ENCODE measurements around the gene REPIN1.
A peak's percentile ranks its signal among the peaks of the same experiment; 100 is the strongest.

REPIN1 gene

GRCh38 chr7:150397346-150398107 lies 28.9 kb downstream of the REPIN1 start:
- Histone ChIP-seq H3K27me3 (ENCODE audit: control insufficient read depth, insufficient read depth, low read length) (no peaks in the 10 kb centered on the region), H3K36me3 (ENCODE audit: control insufficient read depth, insufficient read depth, low read length) (peaks cover 21% of the 10 kb centered on the region), H3K9me3 (ENCODE audit: control insufficient read depth, insufficient read depth, low read depth, low read length) (no peaks in the 10 kb centered on the region), H3K27ac (ENCODE audit: low read depth, low read length) (no peak overlapping the region), H3K4me1 (ENCODE audit: control insufficient read depth, insufficient read depth, low read length) (peaks cover 68% of the 10 kb centered on the region), H3K4me3 (ENCODE audit: low read depth, low read length) (no peak overlapping the region), H3K9ac (ENCODE audit: low read length) (no peak overlapping the region)

DNA sequence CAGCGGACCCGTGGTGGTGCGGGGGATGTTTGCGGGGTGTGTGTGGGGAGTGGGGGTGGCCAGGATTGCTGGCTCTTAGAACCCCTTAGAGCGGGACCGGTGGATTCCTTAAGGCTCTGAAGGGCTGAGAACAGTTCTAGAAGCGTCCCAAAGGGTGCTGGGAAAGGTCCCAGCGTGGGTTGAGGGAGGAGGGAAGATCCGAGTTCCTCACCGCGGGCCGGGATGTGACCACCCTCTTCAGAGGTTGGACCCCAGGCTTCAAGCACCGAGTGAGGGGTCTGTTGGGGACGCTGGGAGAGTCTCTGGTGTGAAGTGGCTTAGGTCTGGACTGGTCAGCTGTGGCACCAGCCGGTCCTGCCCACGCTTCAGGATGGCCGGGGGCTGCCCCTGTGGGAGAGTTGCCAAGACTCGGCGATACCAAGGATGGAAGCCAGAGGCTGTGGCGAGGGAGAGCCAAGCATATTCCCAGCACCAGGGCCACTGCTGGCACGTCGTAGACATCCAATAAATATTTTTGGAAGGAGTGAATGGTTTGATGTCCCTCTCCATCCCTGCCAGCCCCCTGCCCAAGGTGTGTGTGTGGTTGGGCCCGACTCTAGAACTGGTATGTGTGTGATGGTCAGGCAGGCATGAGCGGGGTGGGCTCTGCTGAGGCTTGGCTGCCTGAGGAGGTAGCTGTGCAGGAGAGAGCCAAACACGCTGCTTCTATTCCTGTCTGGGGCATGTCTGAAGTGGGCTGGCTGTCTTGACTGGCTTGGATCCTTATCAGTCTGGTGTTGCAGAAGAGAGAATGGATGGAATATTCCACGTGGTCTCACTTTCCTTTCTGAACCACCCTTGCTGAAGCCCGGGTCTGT lies 29.7 kb downstream of the REPIN1 start:
- no peak overlapping the region for H3K9ac ChIP-seq (ENCODE audit: low read length)
- 0 out of 2 replicates have a peak overlapping the region, but pooled peaks have one; percentile 18 for H3K27ac ChIP-seq (ENCODE audit: low read depth, low read length)
- peaks cover 21% of the 10 kb centered on the region for H3K36me3 ChIP-seq (ENCODE audit: control insufficient read depth, insufficient read depth, low read length)
- peaks cover 72% of the 10 kb centered on the region for H3K4me1 ChIP-seq (ENCODE audit: control insufficient read depth, insufficient read depth, low read length)
- H3K4me3 ChIP-seq (ENCODE audit: low read depth, low read length): no peak overlapping the region
- H3K27me3 ChIP-seq (ENCODE audit: control insufficient read depth, insufficient read depth, low read length): no peaks in the 10 kb centered on the region
- H3K9me3 ChIP-seq (ENCODE audit: control insufficient read depth, insufficient read depth, low read depth, low read length): no peaks in the 10 kb centered on the region

GRCh38 chr7:150398965-150399320 lies 30.3 kb downstream of the REPIN1 start:
- H3K27ac ChIP-seq (ENCODE audit: low read depth, low read length): 0 out of 2 replicates have a peak overlapping the region, but pooled peaks have one; percentile 18

DNA sequence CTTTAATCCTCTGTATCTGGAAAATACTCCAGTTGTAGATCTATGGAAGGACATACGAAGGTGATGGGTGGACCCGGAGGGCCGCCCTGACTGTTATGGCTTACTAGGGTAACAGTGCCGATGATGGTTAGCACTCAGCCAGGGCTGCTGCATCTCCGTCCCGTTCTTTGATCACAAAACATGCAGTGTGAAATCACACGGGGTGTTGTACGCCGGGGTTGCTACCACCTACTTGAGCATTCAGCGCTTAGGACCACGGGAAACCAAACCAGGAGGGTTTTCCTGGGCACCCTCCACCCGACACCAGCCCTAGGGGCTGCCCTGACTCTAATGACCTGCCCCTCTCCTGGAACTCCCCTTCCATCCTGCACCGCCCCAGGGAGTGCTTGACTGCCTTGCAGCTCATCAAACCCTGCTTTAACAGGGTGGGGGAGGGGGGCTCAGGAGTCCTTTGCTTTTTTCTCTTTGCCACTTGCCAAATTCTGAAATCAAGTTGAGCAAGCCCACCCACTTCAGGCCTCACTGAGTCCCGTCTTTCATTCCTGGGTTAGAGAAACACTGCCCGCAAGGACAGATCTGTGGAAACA lies 30.9 kb downstream of the REPIN1 start:
- Histone ChIP-seq H3K4me1 (ENCODE audit: control insufficient read depth, insufficient read depth, low read length) (peaks cover 74% of the 10 kb centered on the region), H3K27me3 (ENCODE audit: control insufficient read depth, insufficient read depth, low read length) (no peaks in the 10 kb centered on the region), H3K9ac (ENCODE audit: low read length) (peak overlapping the region; percentile 70), H3K27ac (ENCODE audit: low read depth, low read length) (peak overlapping the region; percentile 96), H3K36me3 (ENCODE audit: control insufficient read depth, insufficient read depth, low read length) (peaks cover 21% of the 10 kb centered on the region), H3K9me3 (ENCODE audit: control insufficient read depth, insufficient read depth, low read depth, low read length) (no peaks in the 10 kb centered on the region), H3K4me3 (ENCODE audit: low read depth, low read length) (peak overlapping the region; percentile 19; the same call in 1 of the 2 replicates)

More at GRCh38 chr7:150398965-150399320, 30.3 kb downstream of the REPIN1 start:
- Histone ChIP-seq H3K9ac (ENCODE audit: low read length) (no peak overlapping the region), H3K9me3 (ENCODE audit: control insufficient read depth, insufficient read depth, low read depth, low read length) (no peaks in the 10 kb centered on the region), H3K4me1 (ENCODE audit: control insufficient read depth, insufficient read depth, low read length) (peaks cover 73% of the 10 kb centered on the region), H3K36me3 (ENCODE audit: control insufficient read depth, insufficient read depth, low read length) (peaks cover 21% of the 10 kb centered on the region), H3K27me3 (ENCODE audit: control insufficient read depth, insufficient read depth, low read length) (no peaks in the 10 kb centered on the region), H3K4me3 (ENCODE audit: low read depth, low read length) (no peak overlapping the region)

DNA sequence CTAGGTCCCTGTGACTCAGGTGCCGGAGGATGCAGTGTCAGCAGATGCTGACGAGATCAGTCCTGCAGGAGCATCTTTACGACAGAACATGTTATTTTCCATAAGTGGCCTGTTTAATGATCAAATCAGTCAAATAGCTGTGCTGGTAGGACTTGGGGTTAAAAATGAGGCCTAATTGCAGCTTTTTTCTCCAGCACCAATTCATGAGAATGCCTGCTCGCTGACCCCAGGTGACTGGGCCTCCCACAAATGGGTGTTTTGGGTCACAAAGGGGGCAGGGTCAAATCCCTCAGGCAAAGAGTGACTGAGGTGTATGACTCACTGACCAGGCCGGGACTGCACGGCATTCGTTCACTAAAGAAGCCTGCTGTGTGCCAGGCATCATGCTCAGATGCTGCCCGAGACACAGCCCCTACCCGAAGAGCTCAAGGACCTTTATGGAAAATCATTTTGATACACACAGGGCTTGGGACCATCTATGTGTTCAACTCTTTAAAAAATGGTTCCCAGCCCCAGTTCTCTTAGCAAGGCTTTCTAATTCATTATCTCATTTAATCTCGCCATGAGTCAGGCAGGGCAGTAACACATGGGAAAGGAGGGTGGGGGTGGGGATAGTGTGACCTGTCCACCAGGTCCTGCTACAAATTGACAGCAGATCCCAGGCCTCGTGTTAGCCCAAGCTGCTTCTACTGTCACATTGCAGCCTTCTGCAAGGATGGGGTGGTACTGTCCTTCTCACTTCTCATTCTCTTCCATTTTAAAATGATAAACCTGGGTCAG lies 31.6 kb downstream of the REPIN1 start:
- peak overlapping the region; percentile 70 for H3K9ac ChIP-seq (ENCODE audit: low read length)
- H3K27ac ChIP-seq (ENCODE audit: low read depth, low read length): peak overlapping the region; percentile 96
- no peaks in the 10 kb centered on the region for H3K27me3 ChIP-seq (ENCODE audit: control insufficient read depth, insufficient read depth, low read length)
- peaks cover 21% of the 10 kb centered on the region for H3K36me3 ChIP-seq (ENCODE audit: control insufficient read depth, insufficient read depth, low read length)
- peaks cover 73% of the 10 kb centered on the region for H3K4me1 ChIP-seq (ENCODE audit: control insufficient read depth, insufficient read depth, low read length)
- H3K9me3 ChIP-seq (ENCODE audit: control insufficient read depth, insufficient read depth, low read depth, low read length): no peaks in the 10 kb centered on the region
- peak overlapping the region; percentile 19; the same call in 1 of the 2 replicates for H3K4me3 ChIP-seq (ENCODE audit: low read depth, low read length)

DNA sequence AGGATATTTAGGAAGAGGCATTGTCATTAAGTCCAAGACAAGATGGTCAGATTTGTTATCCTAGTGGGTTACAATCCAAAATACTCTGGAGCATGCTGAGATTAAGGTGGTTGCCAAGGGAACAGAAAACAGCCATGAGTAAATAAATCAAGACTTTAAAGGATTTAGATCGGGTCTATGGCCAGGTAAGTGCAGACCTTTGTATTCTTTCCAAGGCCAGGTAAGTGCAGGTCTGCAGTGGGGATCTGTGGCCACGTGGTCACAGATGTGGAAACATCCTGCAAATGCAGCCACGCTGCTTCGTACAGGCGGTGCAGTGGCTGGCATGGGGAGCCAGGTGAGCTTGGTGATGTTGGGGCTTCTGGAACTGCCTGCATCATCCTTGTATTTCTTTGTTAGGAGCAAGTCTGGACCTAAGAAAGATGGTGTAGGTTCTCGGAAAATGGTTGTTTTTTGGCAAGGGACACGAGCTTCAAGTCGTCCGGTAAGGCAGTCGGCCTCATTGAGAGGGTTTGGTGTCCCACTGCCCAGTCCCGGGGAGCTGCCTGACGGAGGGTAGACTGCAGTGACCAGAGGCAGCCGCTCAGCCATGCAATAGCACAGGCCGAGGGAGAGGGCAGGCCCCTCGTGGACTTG lies 32.3 kb downstream of the REPIN1 start:
- Histone ChIP-seq H3K27me3 (ENCODE audit: control insufficient read depth, insufficient read depth, low read length) (no peaks in the 10 kb centered on the region), H3K9me3 (ENCODE audit: control insufficient read depth, insufficient read depth, low read depth, low read length) (no peaks in the 10 kb centered on the region), H3K9ac (ENCODE audit: low read length) (peak overlapping the region; percentile 51), H3K4me1 (ENCODE audit: control insufficient read depth, insufficient read depth, low read length) (peaks cover 70% of the 10 kb centered on the region), H3K4me3 (ENCODE audit: low read depth, low read length) (no peak overlapping the region), H3K36me3 (ENCODE audit: control insufficient read depth, insufficient read depth, low read length) (peaks cover 16% of the 10 kb centered on the region), H3K27ac (ENCODE audit: low read depth, low read length) (peak overlapping the region; percentile 96)

GRCh38 chr7:150401424-150401790 lies 32.8 kb downstream of the REPIN1 start:
- Histone ChIP-seq H3K27ac (ENCODE audit: low read depth, low read length) (peak overlapping the region; percentile 96), H3K9ac (ENCODE audit: low read length) (peak overlapping the region; percentile 51), H3K27me3 (ENCODE audit: control insufficient read depth, insufficient read depth, low read length) (no peaks in the 10 kb centered on the region), H3K4me3 (ENCODE audit: low read depth, low read length) (no peak overlapping the region), H3K36me3 (ENCODE audit: control insufficient read depth, insufficient read depth, low read length) (peaks cover 13% of the 10 kb centered on the region), H3K9me3 (ENCODE audit: control insufficient read depth, insufficient read depth, low read depth, low read length) (no peaks in the 10 kb centered on the region), H3K4me1 (ENCODE audit: control insufficient read depth, insufficient read depth, low read length) (peaks cover 74% of the 10 kb centered on the region)

DNA sequence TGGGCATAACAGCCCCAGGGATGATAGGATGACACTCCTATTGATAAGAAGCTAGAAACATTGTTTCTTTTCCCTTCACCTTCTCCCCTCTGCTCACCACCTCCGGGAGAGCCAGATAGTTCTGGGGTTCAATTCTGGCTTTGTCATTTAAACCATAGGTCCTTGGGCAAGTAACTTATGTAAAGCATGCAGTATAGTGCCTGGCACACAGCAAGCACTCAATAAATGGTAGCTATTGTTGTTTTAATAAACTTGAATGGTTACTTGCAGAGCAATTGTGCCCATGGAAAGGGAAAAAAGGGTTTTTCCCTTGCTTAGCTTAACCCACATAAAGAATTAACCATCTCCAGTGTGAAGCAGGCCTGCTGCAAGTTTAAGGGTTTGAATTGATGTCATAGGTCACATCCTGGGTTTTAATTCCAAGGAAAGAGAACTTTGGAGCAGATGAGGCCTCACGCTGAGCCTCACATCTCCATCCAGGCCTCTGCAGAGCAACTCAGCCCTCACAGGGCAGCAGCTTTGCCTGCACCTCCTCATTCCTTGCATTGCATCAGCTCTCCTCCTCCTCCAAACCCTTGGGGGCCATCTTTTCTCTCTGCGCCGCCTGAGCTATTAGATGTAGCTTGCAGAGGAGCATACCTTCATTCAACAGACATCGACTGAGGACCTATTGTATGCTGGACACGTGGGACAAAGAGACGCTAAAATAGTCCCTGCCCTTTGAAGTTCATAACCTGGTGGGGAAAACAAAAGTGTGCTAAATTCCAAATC lies 33.4 kb downstream of the REPIN1 start:
- Histone ChIP-seq H3K27ac (ENCODE audit: low read depth, low read length) (peak overlapping the region; percentile 96), H3K36me3 (ENCODE audit: control insufficient read depth, insufficient read depth, low read length) (peaks cover 9% of the 10 kb centered on the region), H3K9ac (ENCODE audit: low read length) (peak overlapping the region; percentile 82), H3K9me3 (ENCODE audit: control insufficient read depth, insufficient read depth, low read depth, low read length) (no peaks in the 10 kb centered on the region), H3K27me3 (ENCODE audit: control insufficient read depth, insufficient read depth, low read length) (no peaks in the 10 kb centered on the region), H3K4me3 (ENCODE audit: low read depth, low read length) (peak overlapping the region; percentile 13; the same call in 1 of the 2 replicates), H3K4me1 (ENCODE audit: control insufficient read depth, insufficient read depth, low read length) (peaks cover 81% of the 10 kb centered on the region)

DNA sequence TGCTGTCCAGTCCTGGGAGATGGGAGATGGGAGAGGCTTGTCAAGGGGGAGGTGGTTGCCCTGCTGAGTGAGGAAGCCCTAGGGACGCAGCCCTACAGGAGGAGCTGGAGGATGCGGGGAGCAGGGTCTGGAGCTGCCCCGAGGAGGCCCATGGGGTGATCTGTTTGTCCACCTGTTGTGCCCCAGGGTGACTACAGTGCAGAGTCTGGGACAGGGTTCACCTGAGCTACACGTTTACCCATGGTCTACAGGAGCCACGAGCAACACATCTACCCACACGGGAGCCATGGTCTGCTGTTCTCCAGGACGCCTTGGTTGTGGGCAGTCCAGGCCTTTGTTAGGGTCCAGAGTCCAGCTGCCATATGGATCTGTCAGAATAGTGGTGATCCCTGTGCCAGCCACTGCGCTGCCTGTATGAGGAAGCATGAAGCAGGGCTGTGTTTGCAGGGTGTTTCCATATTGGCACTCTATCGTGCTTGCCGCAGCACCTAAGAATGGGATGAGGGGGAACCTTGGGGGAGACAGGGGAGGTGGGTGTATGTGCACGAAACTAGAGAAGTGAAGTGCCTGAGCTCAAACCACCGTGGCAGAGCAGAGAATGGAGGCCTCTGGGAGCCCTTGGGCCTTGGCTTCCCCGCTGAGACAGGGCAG lies 34.2 kb downstream of the REPIN1 start:
- Histone ChIP-seq H3K4me1 (ENCODE audit: control insufficient read depth, insufficient read depth, low read length) (peaks cover 83% of the 10 kb centered on the region), H3K9ac (ENCODE audit: low read length) (peak overlapping the region; percentile 82), H3K9me3 (ENCODE audit: control insufficient read depth, insufficient read depth, low read depth, low read length) (no peaks in the 10 kb centered on the region), H3K4me3 (ENCODE audit: low read depth, low read length) (peak overlapping the region; percentile 13; the same call in 1 of the 2 replicates), H3K36me3 (ENCODE audit: control insufficient read depth, insufficient read depth, low read length) (peaks cover 7% of the 10 kb centered on the region), H3K27me3 (ENCODE audit: control insufficient read depth, insufficient read depth, low read length) (no peaks in the 10 kb centered on the region), H3K27ac (ENCODE audit: low read depth, low read length) (peak overlapping the region; percentile 96)

Measured in HUES6 (cell line).